Measurements from ENCODE around the gene SLC25A4. TPM values are rescaled to one million over a fixed set of nuclear protein-coding genes. Genes with fewer than 3 reads are reported as not detected.

Gene SLC25A4
- total RNA-seq, 6 donors from 2014 or later = 11.5 to 46.1 (median 30.1) TPM

DNA sequence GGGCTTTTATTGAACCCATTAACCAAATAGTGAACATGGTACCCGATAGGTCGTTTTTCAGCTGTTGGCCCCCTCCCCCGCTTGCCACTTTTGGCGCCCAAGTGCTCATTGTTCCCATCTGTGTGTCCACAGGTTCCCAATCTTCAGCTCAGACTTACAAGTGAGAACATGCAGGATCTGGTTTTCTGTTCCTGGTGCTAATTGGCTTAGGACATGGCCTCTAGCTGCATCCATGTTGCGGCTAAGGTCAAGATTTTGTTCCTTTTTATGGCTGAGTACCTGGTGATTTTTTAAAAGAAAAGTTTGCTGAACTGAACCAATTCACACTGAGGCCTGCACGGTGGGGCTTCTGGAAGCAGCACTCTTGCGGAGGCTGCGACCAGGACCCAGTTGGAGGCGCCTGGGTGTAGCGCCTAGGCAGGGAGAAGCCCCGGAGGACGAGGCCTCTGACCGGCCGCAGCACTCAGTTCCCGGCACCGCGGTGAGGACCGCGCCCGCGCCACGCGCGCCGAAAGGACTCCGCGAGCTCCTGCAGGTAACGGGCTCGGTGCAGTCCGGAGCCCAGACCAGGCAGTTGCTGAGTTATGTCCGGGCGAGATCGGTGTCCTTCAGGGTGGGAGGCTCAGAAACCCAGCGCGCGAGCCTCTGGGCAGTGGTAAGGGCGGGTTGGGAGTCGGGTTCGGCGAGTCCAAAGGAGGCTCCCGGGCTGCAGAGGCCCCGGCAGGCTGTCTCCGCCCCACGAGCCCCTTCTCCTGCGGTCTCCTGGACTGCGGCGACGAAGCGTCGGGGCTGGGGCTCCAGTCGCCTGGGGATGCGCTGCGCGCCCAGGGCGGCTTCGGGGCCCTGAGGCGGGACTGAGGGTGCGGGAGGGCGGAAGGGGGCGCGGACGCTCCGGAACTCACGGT lies 15.8 kb upstream of the SLC25A4 start:
- DNase-seq (peak in 1 of 2 donors; percentile 89), ATAC-seq (ENCODE audit: low FRiP score in 2 of 2) (peak; percentile 49 to 50)
- Histone ChIP-seq H3K27ac (peak overlapping the region in 2 of 4 donors; percentile 75 to 85), H3K36me3 (no peaks in the 10 kb centered on the region), H3K4me3 (peak overlapping the region; percentile 52 to 65 (median 54)), H3K4me1 (peaks cover 7 to 22% (median 19%) of the 10 kb centered on the region in 4 donors), H3K9me3 (no peaks in the 10 kb centered on the region), H3K27me3 (peaks cover 0 to 9% (median 4%) of the 10 kb centered on the region in 4 donors)
- TF ChIP-seq POLR2A (IDR thresholded peaks at IDR 0.05) = no peak
- no peak for TF ChIP-seq POLR2AphosphoS5 (IDR thresholded peaks at IDR 0.05)
- TF ChIP-seq, protein P1, sequence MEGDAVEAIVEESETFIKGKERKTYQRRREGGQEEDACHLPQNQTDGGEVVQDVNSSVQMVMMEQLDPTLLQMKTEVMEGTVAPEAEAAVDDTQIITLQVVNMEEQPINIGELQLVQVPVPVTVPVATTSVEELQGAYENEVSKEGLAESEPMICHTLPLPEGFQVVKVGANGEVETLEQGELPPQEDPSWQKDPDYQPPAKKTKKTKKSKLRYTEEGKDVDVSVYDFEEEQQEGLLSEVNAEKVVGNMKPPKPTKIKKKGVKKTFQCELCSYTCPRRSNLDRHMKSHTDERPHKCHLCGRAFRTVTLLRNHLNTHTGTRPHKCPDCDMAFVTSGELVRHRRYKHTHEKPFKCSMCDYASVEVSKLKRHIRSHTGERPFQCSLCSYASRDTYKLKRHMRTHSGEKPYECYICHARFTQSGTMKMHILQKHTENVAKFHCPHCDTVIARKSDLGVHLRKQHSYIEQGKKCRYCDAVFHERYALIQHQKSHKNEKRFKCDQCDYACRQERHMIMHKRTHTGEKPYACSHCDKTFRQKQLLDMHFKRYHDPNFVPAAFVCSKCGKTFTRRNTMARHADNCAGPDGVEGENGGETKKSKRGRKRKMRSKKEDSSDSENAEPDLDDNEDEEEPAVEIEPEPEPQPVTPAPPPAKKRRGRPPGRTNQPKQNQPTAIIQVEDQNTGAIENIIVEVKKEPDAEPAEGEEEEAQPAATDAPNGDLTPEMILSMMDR (IDR thresholded peaks at IDR 0.05) = no peak
- 18 to 23% methylated on average over 23 to 25 of the region's 64 CpGs for WGBS, 2 donors

DNA sequence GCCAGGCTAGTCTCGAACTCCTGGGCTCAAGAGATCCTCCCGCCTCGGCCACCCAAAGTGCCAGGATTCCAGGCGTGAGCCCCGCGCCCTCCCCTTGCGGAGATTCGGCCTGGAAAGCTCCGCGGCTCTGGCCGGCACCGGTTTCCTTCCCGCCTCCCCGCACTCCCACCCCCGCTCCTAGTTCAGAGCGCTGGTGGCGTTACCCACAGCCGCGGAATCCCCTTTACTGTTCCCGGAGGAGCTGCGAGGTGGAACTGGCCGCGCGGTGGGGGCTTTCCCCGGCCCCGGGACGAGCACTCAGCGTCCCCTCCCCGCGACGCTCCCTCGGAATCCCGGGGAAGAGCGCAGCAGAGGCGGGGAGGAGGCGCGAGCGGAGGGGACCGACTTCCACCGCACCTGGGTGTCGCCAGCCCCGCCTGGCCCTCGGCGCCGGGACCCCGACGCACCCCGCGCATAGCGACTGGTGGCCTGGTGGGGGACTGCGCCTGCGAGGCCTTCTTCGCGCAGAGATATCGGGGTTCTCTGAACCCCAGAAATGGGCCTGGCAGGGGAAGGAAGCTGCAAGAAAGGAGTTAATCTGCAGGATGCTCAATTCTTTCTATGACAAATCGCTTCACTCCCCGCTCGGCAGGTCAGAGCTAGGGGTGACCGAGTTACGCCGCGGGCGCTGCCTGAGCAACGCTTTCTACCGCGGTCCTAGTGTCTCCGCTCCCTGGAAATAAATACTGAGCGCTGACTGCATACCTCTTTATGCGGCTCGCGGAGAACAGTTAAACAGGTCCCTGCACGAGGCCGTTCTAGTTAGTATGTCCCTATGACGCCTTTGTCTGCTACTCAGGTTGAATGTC lies 14.6 kb upstream of the SLC25A4 start:
- no peaks in the 10 kb centered on the region for H3K9me3 ChIP-seq
- peaks cover 0 to 9% (median 4%) of the 10 kb centered on the region in 4 donors for H3K27me3 ChIP-seq
- 1 to 3% methylated on average over 25 to 71 of the region's 74 CpGs for WGBS, 2 donors
- H3K4me3 ChIP-seq = peak overlapping the region; percentile 53 to 65 (median 55)
- peaks cover 7 to 22% (median 19%) of the 10 kb centered on the region in 4 donors for H3K4me1 ChIP-seq
- peak; percentile 69 to 72 for ATAC-seq (ENCODE audit: low FRiP score in 2 of 2)
- TF ChIP-seq, protein P1 (IDR thresholded peaks at IDR 0.05) = peak in 5 of 6 experiments; percentile 30 to 61 (median 33)
- TF ChIP-seq EP300 (IDR thresholded peaks at IDR 0.05) (no peak), POLR2AphosphoS5 (IDR thresholded peaks at IDR 0.05) (no peak), POLR2A (IDR thresholded peaks at IDR 0.05) (peak in 1 of 4 donors; percentile 11)
- H3K27ac ChIP-seq = peak overlapping the region; percentile 2 to 85 (median 69)
- H3K36me3 ChIP-seq = no peaks in the 10 kb centered on the region
- peak; percentile 49 to 88 for DNase-seq

DNA sequence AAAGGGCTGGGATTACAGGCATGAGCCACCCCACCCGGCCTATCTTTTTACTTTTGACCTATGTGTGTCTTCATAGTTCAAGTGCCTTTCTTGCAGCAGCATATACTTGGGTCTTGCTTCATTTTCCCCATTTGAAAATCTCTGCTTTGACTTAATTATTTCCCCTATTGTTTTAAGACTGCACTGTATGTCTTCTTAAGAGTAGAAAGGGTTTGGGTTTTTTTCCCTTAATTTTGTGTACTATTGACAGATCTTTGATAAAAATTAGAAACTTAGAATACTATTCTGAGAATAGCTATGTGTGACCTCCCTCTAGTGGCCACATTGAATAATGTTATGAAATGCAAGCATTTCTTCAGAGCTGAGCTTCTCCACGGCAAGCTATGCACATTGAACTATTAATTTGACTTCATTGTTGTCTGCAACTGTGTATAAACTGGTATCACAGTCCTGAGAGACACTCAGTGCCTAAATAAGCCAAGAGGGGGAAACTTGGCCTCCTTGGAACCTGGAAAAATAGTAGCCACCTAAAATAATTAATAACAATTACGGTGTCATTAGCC lies 8.7 kb upstream of the SLC25A4 start:
- Histone ChIP-seq H3K27ac (no peak overlapping the region), H3K4me3 (no peak overlapping the region), H3K4me1 (no peaks in the 10 kb centered on the region), H3K27me3 (no peaks in the 10 kb centered on the region), H3K9me3 (no peaks in the 10 kb centered on the region), H3K36me3 (no peaks in the 10 kb centered on the region)
- 37 to 40% methylated on average over 3 of the region's 3 CpGs for WGBS, 2 donors
- no peak for TF ChIP-seq EP300 (IDR thresholded peaks at IDR 0.05)
- TF ChIP-seq, protein P1 (IDR thresholded peaks at IDR 0.05) = peak; percentile 50 to 76 (median 64)
- DNase-seq (no peak), ATAC-seq (ENCODE audit: low FRiP score in 2 of 2) (peak; percentile 57 to 85)

DNA sequence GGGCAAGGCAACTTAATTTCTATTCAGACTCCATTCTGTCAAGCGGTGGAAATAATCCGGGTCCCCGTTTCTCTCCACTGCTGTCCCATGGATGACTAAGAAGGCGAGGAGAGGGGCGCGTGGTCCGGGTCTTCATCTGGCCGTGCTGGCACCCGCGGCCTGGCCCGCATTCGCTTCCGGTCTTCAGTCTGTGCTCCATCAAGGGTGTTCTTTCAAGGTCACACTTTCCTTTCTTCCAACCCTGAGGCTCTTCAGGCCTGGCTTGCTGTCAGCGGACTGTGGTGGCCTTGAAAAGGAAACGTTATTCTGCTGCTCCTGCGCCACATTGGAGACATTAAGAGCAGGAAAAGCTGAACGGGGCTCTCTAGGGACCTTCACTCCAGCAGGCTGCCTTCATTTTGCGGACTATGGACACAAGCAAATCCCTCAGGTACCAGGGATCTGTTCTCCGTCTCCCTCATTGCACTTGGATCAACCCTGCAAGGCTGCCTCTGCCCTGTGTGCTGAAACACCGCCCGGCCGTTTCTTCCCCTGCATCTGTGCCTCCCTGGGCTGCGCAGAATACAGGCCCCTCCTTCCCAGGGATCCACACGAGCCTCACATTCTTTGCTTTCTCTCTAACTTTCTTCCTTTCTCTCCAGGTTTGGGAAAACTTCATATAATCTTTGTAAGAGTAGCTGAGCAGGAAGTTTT lies 5.7 kb upstream of the SLC25A4 start:
- Histone ChIP-seq H3K36me3 (no peaks in the 10 kb centered on the region), H3K9me3 (no peaks in the 10 kb centered on the region), H3K4me3 (no peak overlapping the region), H3K4me1 (peaks cover 1 to 3% (median 2%) of the 10 kb centered on the region in 4 donors), H3K27ac (no peak overlapping the region), H3K27me3 (no peaks in the 10 kb centered on the region)
- ATAC-seq (ENCODE audit: low FRiP score in 2 of 2) (no peak), DNase-seq (peak in 1 of 2 donors; percentile 54)
- WGBS, 2 donors = 88% methylated on average over 24 of the region's 24 CpGs
- TF ChIP-seq, protein P1 (IDR thresholded peaks at IDR 0.05) = no peak
- no peak for TF ChIP-seq POLR2A (IDR thresholded peaks at IDR 0.05)
- TF ChIP-seq POLR2AphosphoS5 (IDR thresholded peaks at IDR 0.05) = no peak
- no peak for TF ChIP-seq EP300 (IDR thresholded peaks at IDR 0.05)
